Jurkat, Clone E6-1 (cell line): Measurements from ENCODE around the gene FIBCD1.

Experiments used
- DNase-seq: peaks from one replicate; pipeline ENCODE4 v3.0.0-alpha.2; 2011; ENCODE audit warnings: low read depth, low spot score
- H3K4me3 ChIP-seq: 2 replicates; pipeline ENCODE4 v1.5.1; 2011; ENCODE audit warnings: mild to moderate bottlenecking, low read length, control low read depth, moderate library complexity

The FIBCD1 gene

DNA sequence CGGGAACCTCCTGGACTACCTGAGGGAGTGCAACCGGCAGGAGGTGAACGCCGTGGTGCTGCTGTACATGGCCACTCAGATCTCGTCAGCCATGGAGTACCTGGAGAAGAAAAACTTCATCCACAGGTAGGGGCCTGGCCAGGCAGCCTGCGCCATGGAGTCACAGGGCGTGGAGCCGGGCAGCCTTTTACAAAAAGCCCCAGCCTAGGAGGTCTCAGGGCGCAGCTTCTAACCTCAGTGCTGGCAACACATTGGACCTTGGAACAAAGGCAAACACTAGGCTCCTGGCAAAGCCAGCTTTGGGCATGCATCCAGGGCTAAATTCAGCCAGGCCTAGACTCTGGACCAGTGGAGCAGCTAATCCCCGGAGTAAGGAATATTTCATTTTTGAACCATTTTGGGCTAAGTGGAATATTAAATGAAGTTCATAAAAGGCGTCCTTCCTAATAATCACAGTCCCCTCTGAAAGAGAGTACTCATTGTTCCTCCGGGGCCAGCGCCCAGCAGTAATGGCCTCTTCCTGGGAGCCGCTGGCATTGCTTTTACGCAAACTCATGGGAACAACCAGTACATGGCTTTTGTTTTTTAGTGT lies 66.0 kb downstream of the FIBCD1 start:
- DNase-seq: no peak
- H3K4me3 ChIP-seq: no peak overlapping the region

DNA sequence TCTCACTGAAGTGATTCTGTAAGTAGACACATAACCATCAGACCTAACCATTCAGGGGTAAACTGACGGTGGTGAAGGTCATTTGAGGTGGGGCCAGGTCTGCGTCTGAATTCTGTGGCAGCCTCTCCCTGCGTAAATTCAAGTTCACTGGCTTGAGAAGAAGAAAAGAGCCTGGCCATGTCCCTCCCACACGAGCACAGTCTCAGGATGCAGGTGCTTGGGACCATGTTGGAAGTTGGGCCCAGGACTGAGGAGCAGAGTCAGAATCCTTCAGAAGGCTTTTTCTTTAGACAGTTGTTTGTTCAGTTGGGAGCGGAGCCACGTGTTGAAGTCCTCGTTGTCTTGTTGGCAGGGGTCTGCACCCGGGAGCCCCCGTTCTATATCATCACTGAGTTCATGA lies 66.5 kb downstream of the FIBCD1 start:
- DNase-seq: no peak
- H3K4me3 ChIP-seq: no peak overlapping the region

GRCh38 chr9:130872093-130872492 lies 67.0 kb downstream of the FIBCD1 start:
- no peak overlapping the region for H3K4me3 ChIP-seq

DNA sequence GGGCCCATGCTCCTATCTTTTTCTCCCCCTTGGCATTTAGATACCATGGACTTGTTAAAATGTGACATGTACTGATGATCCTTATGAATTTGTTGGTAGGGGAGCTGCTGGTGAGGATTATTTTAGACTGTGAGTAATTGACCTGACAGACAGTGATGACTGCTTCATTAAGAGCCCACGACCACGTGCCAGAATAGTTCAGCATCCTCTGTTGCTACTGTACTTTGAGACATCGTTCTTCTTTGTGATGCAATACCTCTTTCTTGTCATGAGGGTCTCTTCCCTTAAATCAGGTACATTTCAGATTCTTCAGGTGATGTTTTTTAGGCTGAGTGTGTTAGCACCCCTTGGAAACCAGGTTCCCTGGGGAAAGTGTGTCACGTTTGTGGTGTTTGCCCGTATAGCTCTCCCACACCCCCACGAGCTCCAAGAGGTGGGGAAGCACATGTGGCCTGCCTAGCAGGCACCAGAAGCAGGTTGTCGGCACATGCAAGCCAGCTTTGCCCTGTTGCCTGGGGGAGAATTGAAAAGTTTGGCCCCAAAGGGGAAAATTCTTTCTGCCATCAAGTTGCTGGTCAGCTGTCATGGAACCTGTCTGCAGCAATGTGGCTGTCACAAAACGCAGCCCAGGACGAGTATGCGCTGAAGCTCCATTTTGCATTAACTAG lies 67.5 kb downstream of the FIBCD1 start:
- DNase-seq: no peak
- no peak overlapping the region for H3K4me3 ChIP-seq

More at GRCh38 chr9:130872093-130872492, 67.0 kb downstream of the FIBCD1 start:
- DNase-seq: no peak

GRCh38 chr9:130870491-130871381 lies 68.3 kb downstream of the FIBCD1 start:
- no peak overlapping the region for H3K4me3 ChIP-seq
- DNase-seq: no peak

DNA sequence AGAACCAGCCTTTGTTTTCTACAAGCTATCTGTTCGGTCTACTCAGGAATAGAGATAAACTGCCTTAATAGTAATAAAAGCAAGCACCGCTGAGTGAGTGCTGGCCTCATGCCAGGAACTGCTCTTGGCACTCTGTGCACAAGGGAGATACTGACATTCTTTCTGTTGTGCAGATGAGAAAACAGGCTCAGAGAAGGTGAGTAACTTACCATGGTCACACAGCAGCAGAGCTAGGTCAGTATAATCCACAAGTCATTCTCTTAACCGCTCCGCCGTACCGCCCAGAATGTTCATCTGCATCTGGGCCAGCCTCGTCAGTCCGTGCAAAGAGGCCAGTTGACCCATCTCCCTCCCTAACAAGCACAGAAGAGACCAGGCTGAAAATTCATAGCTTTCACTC lies 69.8 kb downstream of the FIBCD1 start:
- no peak overlapping the region for H3K4me3 ChIP-seq
- DNase-seq: no peak

DNA sequence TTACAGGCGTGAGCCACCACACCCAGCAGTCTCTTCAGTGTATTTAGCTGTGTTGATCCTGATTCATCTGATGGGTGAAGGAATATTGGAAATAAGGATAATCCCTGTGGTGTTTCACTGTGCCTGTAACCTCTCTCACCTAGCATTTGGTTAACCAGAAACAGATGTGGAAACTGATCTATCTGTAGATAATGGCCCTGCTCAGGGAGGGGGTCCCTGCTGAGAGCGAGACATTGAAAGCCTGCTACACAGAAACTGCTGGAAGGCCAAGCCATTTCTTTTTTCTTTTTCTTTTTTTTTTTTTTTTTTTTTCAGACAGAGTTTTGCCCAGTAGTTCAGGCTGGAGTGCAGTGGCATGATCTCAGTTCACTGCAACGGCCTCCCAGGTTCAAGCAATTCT lies 70.8 kb downstream of the FIBCD1 start:
- no peak overlapping the region for H3K4me3 ChIP-seq
- peak; percentile 23 for DNase-seq

- DNase-seq: no peak
- H3K4me3 ChIP-seq: no peak overlapping the region
Observed at GRCh38 chr9:130867556-130867955, 71.5 kb downstream of the FIBCD1 start.

DNA sequence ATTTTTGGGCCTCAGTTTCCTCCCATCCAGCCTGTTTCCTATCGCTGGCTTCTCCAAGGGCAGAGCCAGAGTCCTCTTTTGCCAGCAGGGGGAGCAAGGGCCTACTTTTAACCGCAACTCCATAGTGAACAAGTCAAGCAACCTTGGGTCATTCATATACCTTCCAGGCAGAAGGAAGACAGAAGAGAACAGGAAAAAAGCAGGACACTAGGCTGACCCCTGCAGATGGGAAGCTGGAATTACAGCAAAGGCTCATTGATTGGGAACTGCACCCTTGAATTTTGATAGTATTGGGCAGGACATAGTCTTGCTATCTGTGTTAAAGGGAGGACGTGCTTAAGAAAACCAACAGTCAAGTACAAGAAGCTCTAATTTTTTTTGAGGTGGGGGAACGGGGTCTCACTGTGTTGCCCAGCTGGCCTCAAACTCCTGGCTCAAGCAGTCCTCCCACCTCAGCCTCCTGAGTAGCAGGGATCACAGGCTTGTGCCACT lies 72.5 kb downstream of the FIBCD1 start:
- DNase-seq: peak; percentile 46
- H3K4me3 ChIP-seq: peak overlapping the region; percentile 26

- H3K4me3 ChIP-seq: no peak overlapping the region
- DNase-seq: no peak
Observed at GRCh38 chr9:130865921-130866320, 73.1 kb downstream of the FIBCD1 start.

DNA sequence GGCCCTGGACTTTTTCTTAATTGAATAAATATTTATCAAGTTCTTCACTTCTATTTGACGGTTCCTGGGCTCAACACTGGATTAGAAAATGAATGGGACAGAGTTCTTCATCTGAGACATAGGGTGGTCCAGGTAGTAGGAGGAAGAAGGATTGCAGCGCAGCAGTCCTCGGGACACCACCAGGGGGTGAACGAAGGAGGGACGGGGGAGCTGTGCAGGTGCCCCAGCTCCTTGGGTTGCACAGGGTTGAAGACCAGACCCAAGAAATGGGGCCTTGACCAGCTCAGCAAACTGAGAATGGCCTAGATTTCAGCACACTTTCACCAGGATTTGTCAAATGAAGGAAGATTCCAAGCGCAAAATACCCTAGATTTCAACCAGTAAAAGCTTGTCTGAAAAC lies 74.5 kb downstream of the FIBCD1 start:
- DNase-seq: no peak
- H3K4me3 ChIP-seq: no peak overlapping the region

DNA sequence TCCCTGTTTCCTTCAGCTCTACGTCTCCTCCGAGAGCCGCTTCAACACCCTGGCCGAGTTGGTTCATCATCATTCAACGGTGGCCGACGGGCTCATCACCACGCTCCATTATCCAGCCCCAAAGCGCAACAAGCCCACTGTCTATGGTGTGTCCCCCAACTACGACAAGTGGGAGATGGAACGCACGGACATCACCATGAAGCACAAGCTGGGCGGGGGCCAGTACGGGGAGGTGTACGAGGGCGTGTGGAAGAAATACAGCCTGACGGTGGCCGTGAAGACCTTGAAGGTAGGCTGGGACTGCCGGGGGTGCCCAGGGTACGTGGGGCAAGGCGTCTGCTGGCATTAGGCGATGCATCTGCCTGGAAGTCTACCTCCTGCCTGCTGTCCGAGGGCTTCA lies 76.3 kb downstream of the FIBCD1 start:
- H3K4me3 ChIP-seq: no peak overlapping the region
- no peak for DNase-seq

DNA sequence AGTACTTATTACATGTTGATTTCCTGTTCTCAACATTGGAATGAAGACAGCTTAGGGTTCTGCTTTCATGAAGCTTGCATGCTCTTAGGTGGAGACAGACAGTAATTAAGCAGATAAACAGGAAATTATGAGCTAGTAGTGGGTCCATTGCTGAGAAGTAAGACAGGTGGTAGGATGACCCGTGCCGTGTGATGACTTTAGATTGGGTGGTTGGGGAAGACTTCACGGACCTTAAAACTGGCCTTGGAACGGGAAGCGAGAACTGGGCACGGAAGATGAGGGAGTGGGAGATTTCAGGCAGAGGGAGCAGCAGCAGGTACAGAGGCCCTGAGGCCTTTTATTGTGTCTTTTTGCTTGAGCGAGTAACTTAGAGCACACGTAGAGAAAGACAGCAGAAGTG lies 76.8 kb downstream of the FIBCD1 start:
- DNase-seq: no peak
- H3K4me3 ChIP-seq: no peak overlapping the region

DNA sequence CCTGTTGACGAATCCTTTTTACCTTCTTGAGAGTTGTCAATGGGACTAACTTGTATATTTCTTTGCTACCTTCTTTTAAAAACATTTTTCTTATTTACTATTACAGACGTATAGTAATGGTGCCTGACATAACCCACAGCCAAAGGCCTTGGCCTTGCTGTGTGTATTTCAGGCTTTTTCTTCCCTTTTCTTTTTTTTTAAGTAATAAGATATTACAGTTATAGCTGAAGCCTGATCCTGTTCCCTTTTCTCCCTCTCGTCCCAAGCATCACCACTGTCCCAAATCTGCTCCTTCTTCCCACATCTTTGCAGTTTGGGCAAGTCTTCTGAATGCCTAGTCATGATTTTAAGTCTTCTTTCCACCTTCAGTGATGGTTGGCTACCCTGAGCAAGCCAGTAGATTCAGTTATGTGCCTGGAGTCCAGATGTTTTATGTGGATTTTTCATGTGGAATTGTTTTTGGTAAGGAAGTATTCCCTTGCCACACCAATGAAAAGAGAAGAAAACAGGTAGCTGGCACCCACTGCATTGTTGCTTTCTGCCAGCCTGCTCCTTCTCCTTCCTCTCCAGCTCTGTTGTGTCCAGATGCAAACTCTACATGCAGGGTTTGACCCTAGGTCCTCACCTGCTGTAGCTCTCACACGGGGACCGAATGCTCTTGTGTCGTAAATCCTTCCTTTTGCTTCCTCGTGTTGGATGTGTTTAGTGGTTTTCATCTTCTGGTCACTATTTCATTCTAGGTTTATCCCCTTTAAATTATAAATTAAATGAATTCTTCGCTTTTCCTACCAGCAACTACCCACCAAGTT lies 77.5 kb downstream of the FIBCD1 start:
- DNase-seq: no peak
- H3K4me3 ChIP-seq: no peak overlapping the region

GRCh38 chr9:130860458-130861316 lies 78.4 kb downstream of the FIBCD1 start:
- DNase-seq: no peak
- no peak overlapping the region for H3K4me3 ChIP-seq

GRCh38 chr9:130858739-130859705 lies 80.0 kb downstream of the FIBCD1 start:
- no peak overlapping the region for H3K4me3 ChIP-seq
- DNase-seq: no peak
